GM12878 (cell line): ENCODE data around the gene UTS2R. TPM values are rescaled to one million over a fixed set of nuclear protein-coding genes. Genes with fewer than 3 reads are reported as not detected.

Experiments used
- ATAC-seq: fragments of 200-7000 bp; cut with Tn5 transposase; 3 replicates; pipeline ENCODE4 v1.9.1; 2020; ENCODE audit warnings: mild to moderate bottlenecking, moderate library complexity
- BruUV-seq: library from RNA; stranded (reverse); fragments of 400-500 nt; replicated peaks from 2 replicates; lab custom pipeline; 2021; lab: Mats Ljungman, UMichigan
- CTCF ChIA-PET: fragments of 300-600 bp; sonication (Branson Sonifier 250); formaldehyde crosslinking; extraction: SDS; loops from one replicate; lab custom pipeline; 2021; ENCODE audit warnings: inconsistent platforms; lab: Yijun Ruan, JAX
- POLR2A ChIA-PET: fragments of 350-600 bp; formaldehyde crosslinking; extraction: SDS; loops from one replicate; lab custom pipeline; 2021; ENCODE audit warnings: inconsistent platforms; lab: Charles Lee
- RAD21 ChIA-PET: fragments of 300-600 bp; sonication (Branson Sonifier 250); formaldehyde crosslinking; loops from one replicate; lab custom pipeline; 2023; ENCODE audit warnings: antibody characterized with exemption; ENCODE audit not compliant: unreplicated experiment; lab: Charles Lee
- SMC1A ChIA-PET: fragments of 300-600 bp; sonication (Branson Sonifier 250); formaldehyde crosslinking; loops from one replicate; lab custom pipeline; 2023; ENCODE audit not compliant: unreplicated experiment, uncharacterized antibody; lab: Charles Lee
- DNase-seq: peaks from one replicate; pipeline ENCODE4 v3.0.0-alpha.2; 2011; ENCODE audit warnings: low read depth, low spot score
- FAIRE-seq: peaks from 3 replicates; lab custom pipeline; 2011; peaks lifted over from hg19 to GRCh38; lab: Jason Lieb, UNC
- H2AFZ ChIP-seq: 2 replicates; pipeline ENCODE4 v1.6.0; 2011; ENCODE audit warnings: low read depth, low read length, control low read depth; ENCODE audit not compliant: control insufficient read depth
- H3K27ac ChIP-seq: 2 replicates; pipeline ENCODE4 v1.5.1; 2011; ENCODE audit warnings: control low read depth; ENCODE audit not compliant: control insufficient read depth, insufficient read depth
- H3K27me3 ChIP-seq, 2 experiments: replicated peaks in 1 of 2; 2 replicates each; pipeline versions ENCODE4 v1.6.0 to v1.6.1; 2011; ENCODE audit warnings: low read length in 1 of 2; ENCODE audit not compliant: control insufficient read depth in 2 of 2, insufficient read depth in 2 of 2
- H3K36me3 ChIP-seq, 2 experiments: 2 replicates each; pipeline ENCODE4 v1.5.1; 2011; ENCODE audit warnings: low read length in 1 of 2; ENCODE audit not compliant: control insufficient read depth in 2 of 2, insufficient read depth in 2 of 2
- H3K4me1 ChIP-seq: 2 replicates; pipeline ENCODE4 v1.6.1; 2011; ENCODE audit warnings: mild to moderate bottlenecking, low read length, moderate library complexity, mixed read lengths; ENCODE audit not compliant: control insufficient read depth, insufficient read depth
- H3K4me2 ChIP-seq: 2 replicates; pipeline ENCODE4 v1.6.0; 2011; ENCODE audit warnings: control low read depth; ENCODE audit not compliant: control insufficient read depth, insufficient read depth
- H3K4me3 ChIP-seq: fragments of 200-600 bp; sonication (generic); 2 replicates; pipeline ENCODE4 v1.5.1; 2016
- H3K79me2 ChIP-seq: 2 replicates; pipeline ENCODE4 v1.6.0; 2011; ENCODE audit warnings: low read length; ENCODE audit not compliant: control insufficient read depth, insufficient read depth
- H3K9ac ChIP-seq: 2 replicates; pipeline ENCODE4 v1.8.0; 2011; ENCODE audit warnings: low read length, control low read depth, mixed read lengths; ENCODE audit not compliant: control insufficient read depth, insufficient read depth
- H3K9me3 ChIP-seq: replicated peaks from 3 replicates; pipeline ENCODE4 v1.5.1; 2011; ENCODE audit warnings: mild to moderate bottlenecking, low read length; ENCODE audit not compliant: control insufficient read depth, insufficient read depth
- H4K20me1 ChIP-seq: 2 replicates; pipeline ENCODE4 v1.6.0; 2011; ENCODE audit not compliant: control insufficient read depth, insufficient read depth
- BACH1 ChIP-seq: fragments of 450-650 bp; IDR thresholded peaks from 2 replicates; pipeline ENCODE4 v1.6.1; 2017; ENCODE audit warnings: mild to moderate bottlenecking, borderline replicate concordance
- BHLHE40 ChIP-seq, 2 experiments: fragments of 450-650 bp in 1 of 2; IDR thresholded peaks; 2 replicates each; pipeline ENCODE4 v1.6.1; 2011 to 2017; ENCODE audit warnings: low read depth in 2 of 2, borderline replicate concordance in 1 of 2, improper control_type of control experiment in 1 of 2, low read length in 1 of 2, mild to moderate bottlenecking in 1 of 2
- DPF2 ChIP-seq: fragments of 450-650 bp; IDR thresholded peaks from 2 replicates; pipeline ENCODE4 v1.6.1; 2017; ENCODE audit warnings: mild to moderate bottlenecking
- EZH2 ChIP-seq: IDR thresholded peaks from 2 replicates; pipeline ENCODE4 v1.6.1; 2012; ENCODE audit warnings: low read depth, mild to moderate bottlenecking, control low read depth, inconsistent platforms, low read length, borderline replicate concordance; ENCODE audit not compliant: control insufficient read depth
- GABPA ChIP-seq: IDR thresholded peaks from 2 replicates; pipeline ENCODE4 v1.6.1; 2014; ENCODE audit warnings: antibody characterized with exemption, low read depth, mild to moderate bottlenecking, inconsistent platforms
- HDGF ChIP-seq: fragments of 450-650 bp; IDR thresholded peaks from 2 replicates; pipeline ENCODE4 v1.6.1; 2016; ENCODE audit warnings: antibody characterized with exemption
- IKZF1 ChIP-seq: fragments of 450-650 bp; conservative IDR thresholded peaks from 2 replicates; pipeline ENCODE4 v1.6.1; 2017; ENCODE audit warnings: antibody characterized with exemption, mild to moderate bottlenecking
- IKZF2 ChIP-seq, 2 experiments: fragments of 450-650 bp; IDR thresholded peaks; 2 replicates each; pipeline ENCODE4 v1.6.1; 2017; ENCODE audit warnings: mild to moderate bottlenecking in 2 of 2, moderate library complexity in 2 of 2
- JUNB ChIP-seq: IDR thresholded peaks from 2 replicates; pipeline ENCODE4 v1.6.1; 2016; ENCODE audit warnings: antibody characterized with exemption, mild to moderate bottlenecking
- LARP7 ChIP-seq: fragments of 450-650 bp; IDR thresholded peaks from 2 replicates; pipeline ENCODE4 v1.6.1; 2017; ENCODE audit warnings: mild to moderate bottlenecking
- NBN ChIP-seq: fragments of 450-650 bp; IDR thresholded peaks from 2 replicates; pipeline ENCODE4 v1.6.1; 2016
- PKNOX1 ChIP-seq: fragments of 450-650 bp; IDR thresholded peaks from 2 replicates; pipeline ENCODE4 v1.6.1; 2016; ENCODE audit warnings: mild to moderate bottlenecking
- POLR2AphosphoS5 ChIP-seq: IDR thresholded peaks from 2 replicates; pipeline ENCODE4 v1.6.1; 2011; ENCODE audit warnings: mild to moderate bottlenecking, low read length, inconsistent platforms
- RFX5 ChIP-seq: IDR thresholded peaks from 2 replicates; pipeline ENCODE4 v1.6.1; 2011; ENCODE audit warnings: low read depth, low read length, improper control_type of control experiment
- SMAD1 ChIP-seq: fragments of 450-650 bp; IDR thresholded peaks from 2 replicates; pipeline ENCODE4 v1.6.1; 2018; ENCODE audit warnings: mild to moderate bottlenecking, low read depth; ENCODE audit not compliant: partially characterized antibody
- STAT3 ChIP-seq: IDR thresholded peaks from 2 replicates; pipeline ENCODE4 v1.6.1; 2011; ENCODE audit warnings: low read depth, low read length, improper control_type of control experiment
- TAF1 ChIP-seq: IDR thresholded peaks from 2 replicates; pipeline ENCODE4 v1.6.1; 2011; ENCODE audit warnings: mild to moderate bottlenecking, low read depth, low read length, borderline replicate concordance
- TBL1XR1 ChIP-seq: IDR thresholded peaks from 2 replicates; pipeline ENCODE4 v1.6.1; 2012; ENCODE audit warnings: low read depth, low read length, improper control_type of control experiment
- ZNF687 ChIP-seq: fragments of 450-650 bp; IDR thresholded peaks from 2 replicates; pipeline ENCODE4 v1.6.1; 2017; ENCODE audit warnings: mild to moderate bottlenecking, moderate library complexity
- WGBS: methylation state at CpG from one replicate; pipeline ENCODE4 v1.1.6; 2016; ENCODE audit warnings: low lambda C conversion rate; ENCODE audit not compliant: insufficient replicate concordance, insufficient coverage; ENCODE audit errors: missing lambda C conversion rate; 5-methylcytosine and 5-hydroxymethylcytosine counted together
- in situ Hi-C: fragments of 300-500 bp; cut with MboI; formaldehyde crosslinking; loops from 9 replicates; pipeline ENCODE4 v1.14.3; 2018; ENCODE audit warnings: mixed read lengths
- intact Hi-C: fragments of 100-400 bp; cut with micrococcal nuclease; formaldehyde crosslinking; loops from one replicate; pipeline ENCODE4 v1.14.2; 2022; ENCODE audit not compliant: unreplicated experiment
- polyA plus RNA-seq, 11 experiments: library from polyadenylated mRNA; depleted of rRNA in 4 of 11; unstranded in 6 of 11; stranded (reverse) in 5 of 11; fragments of >200 nt; fragmentation: Nextera tagmentation in 4 of 11; fragmentation: Illumina TruSeq in 1 of 11; extraction: Ambion mirVana in 4 of 11; extraction: Trizol in 1 of 11; gene quantifications; 1 replicate in 1 of 11; 2 replicates in 10 of 11; pipeline versions ENCODE4 v1.2.1 to v1.2.3, GENCODE V29; 2011 to 2016; ENCODE audit warnings: inconsistent platforms in 2 of 11, missing spikeins in 2 of 11, low read depth in 1 of 11
- total RNA-seq, 4 experiments: library from RNA; depleted of rRNA in 3 of 4; stranded (reverse); fragments of >200 nt in 3 of 4; fragmentation: Illumina TruSeq in 1 of 4; extraction: Trizol in 1 of 4; gene quantifications; 2 replicates each; pipeline versions ENCODE4 v1.2.1 to v1.2.3, GENCODE V29; 2013 to 2021

Gene UTS2R
- total and polyA plus RNA-seq, 10 of the 15 experiments (the other 5 are each of a cell fraction or from before 2014, with no cell fraction given), result 0.04 to 0.36 (median 0.11) TPM; not detected in 6

GRCh38 chr17:82332669-82333278 is 38.8 kb upstream of the UTS2R start:
- BruUV-seq, result no TSS peak
- in situ Hi-C loops, result no loop called here
- no peak for FAIRE-seq
- TF ChIP-seq GABPA (no peak), JUNB (no peak), LARP7 (0 out of 2 replicates have a peak, but pooled peaks have one; percentile 17), IKZF2 (IDR thresholded peaks at IDR 0.05) (peak in 1 of 2 experiments; percentile 12; a peak in 1 of 4 replicates), ZNF687 (peak; percentile 42; the same call in 1 of the 2 replicates), TBL1XR1 (no peak), TAF1 (no peak), NBN (peak; percentile 45; the same call in 1 of the 2 replicates), IKZF1 (peak; percentile 22; the same call in 1 of the 2 replicates), STAT3 (no peak), RFX5 (no peak), SMAD1 (no peak), EZH2 (0 out of 2 replicates have a peak, but pooled peaks have one; percentile 30), BACH1 (peak; percentile 61), POLR2AphosphoS5 (no peak), HDGF (0 out of 2 replicates have a peak, but pooled peaks have one; percentile 24), PKNOX1 (peak; percentile 19; the same call in 1 of the 2 replicates), BHLHE40 (IDR thresholded peaks at IDR 0.05; ENCODE audit: borderline replicate concordance in 1 of 2, low read depth in 2 of 2, low read length in 1 of 2) (peak; percentile 71 to 89; a peak in 3 of 4 replicates), DPF2 (0 out of 2 replicates have a peak, but pooled peaks have one; percentile 19)

More at GRCh38 chr17:82332669-82333278, 38.8 kb upstream of the UTS2R start:
- no peak overlapping the region for H3K27ac ChIP-seq
- peaks cover 11% of the 10 kb centered on the region for H3K4me1 ChIP-seq
- no peaks in the 10 kb centered on the region for H3K79me2 ChIP-seq
- ChIA-PET RAD21 (interaction anchor here (0.6 to 0.8 kb wide), 2 partner anchors 11 to 18 kb away, joined by 3 read pairs; no protein-coding TSS in a partner anchor), CTCF (interaction anchor here (0.7 to 1.7 kb wide), 4 partner anchors 17 to 282 kb away, joined by 3 to 4 read pairs (median 4); no protein-coding TSS in a partner anchor), SMC1A (interaction anchor here (1.0 kb wide), 1 partner anchor 31 kb away, joined by 3 read pairs; no protein-coding TSS in a partner anchor), POLR2A (interaction anchor here (1.1 kb wide), 1 partner anchor 11 kb away, joined by 3 read pairs; no protein-coding TSS in a partner anchor)
- no peaks in the 10 kb centered on the region for H3K9me3 ChIP-seq
- intact Hi-C loops, result no loop called here
- no peaks in the 10 kb centered on the region for H3K36me3 ChIP-seq
- H2AFZ ChIP-seq, result no peak overlapping the region
- H3K4me2 ChIP-seq, result peak overlapping the region; percentile 21
- H3K9ac ChIP-seq, result no peak overlapping the region
- peak; percentile 44 for ATAC-seq
- H4K20me1 ChIP-seq, result no peaks in the 10 kb centered on the region
- DNase-seq, result no peak
- 12% methylated on average over 31 of the region's 32 CpGs for WGBS
- peaks cover 6 to 12% of the 10 kb centered on the region in 2 experiments; a peak in 3 of 4 replicates for H3K27me3 ChIP-seq
- H3K4me3 ChIP-seq, result no peak overlapping the region
